Measurements from ENCODE around the gene ITGB4. TPM values are rescaled to one million over a fixed set of nuclear protein-coding genes. Genes with fewer than 3 reads are reported as not detected.

Gene ITGB4
- total RNA-seq, 1 donor from 2014 or later: 0.54 TPM

DNA sequence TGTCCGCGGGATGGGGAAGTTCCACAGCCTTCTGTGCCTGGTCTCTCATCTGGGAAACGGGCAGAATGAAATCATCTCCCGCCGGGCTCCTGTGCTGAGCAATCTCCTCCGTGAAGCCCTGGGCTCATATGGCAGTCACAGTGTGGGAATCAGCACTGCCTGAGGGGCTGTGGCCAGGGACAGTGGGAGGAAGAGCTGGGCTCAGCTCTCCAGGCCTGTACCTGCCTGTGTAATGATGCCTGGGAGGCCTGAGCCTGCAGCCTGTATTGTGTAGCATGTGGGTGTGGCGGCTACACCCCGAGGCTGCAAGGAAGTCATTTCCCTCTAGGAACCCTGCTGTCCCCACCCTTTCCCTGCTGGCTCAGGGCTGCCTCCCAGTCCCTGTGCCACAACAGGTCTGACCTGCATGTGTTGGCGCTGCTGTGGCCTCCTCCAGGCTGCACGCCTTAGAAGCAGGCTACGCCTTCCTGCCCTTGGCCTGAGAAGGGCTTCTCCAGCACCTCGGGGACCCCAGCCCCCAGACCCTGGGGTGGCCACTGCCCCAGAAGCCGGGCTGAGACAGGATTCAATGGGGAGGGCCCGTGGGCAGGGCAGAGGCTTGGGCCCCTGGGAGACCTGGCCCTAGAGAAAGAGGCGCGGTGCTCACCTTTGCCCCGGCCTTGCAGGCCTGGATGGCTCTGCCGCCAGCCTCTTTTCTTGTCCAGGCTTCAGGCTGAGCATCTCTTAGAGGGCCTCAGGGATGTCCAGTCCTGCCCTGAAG, 2.1 kb downstream of the ITGB4 start:
- no peak overlapping the region for H3K27ac Mint-ChIP-seq (ENCODE audit: unreplicated experiment)
- no peak for TF ChIP-seq CTCF (IDR thresholded peaks at IDR 0.05; ENCODE audit: unreplicated experiment)
- peaks cover 9% of the 10 kb centered on the region for H3K27me3 Mint-ChIP-seq (ENCODE audit: unreplicated experiment)
- DNase-seq (ENCODE audit: low spot score): no peak
- no peak overlapping the region for H3K4me3 Mint-ChIP-seq (ENCODE audit: unreplicated experiment)
- no peaks in the 10 kb centered on the region for H3K4me1 Mint-ChIP-seq (ENCODE audit: unreplicated experiment)
- H3K36me3 Mint-ChIP-seq (ENCODE audit: low read depth, unreplicated experiment): no peaks in the 10 kb centered on the region
- no peaks in the 10 kb centered on the region for H3K9me3 Mint-ChIP-seq (ENCODE audit: unreplicated experiment)

DNA sequence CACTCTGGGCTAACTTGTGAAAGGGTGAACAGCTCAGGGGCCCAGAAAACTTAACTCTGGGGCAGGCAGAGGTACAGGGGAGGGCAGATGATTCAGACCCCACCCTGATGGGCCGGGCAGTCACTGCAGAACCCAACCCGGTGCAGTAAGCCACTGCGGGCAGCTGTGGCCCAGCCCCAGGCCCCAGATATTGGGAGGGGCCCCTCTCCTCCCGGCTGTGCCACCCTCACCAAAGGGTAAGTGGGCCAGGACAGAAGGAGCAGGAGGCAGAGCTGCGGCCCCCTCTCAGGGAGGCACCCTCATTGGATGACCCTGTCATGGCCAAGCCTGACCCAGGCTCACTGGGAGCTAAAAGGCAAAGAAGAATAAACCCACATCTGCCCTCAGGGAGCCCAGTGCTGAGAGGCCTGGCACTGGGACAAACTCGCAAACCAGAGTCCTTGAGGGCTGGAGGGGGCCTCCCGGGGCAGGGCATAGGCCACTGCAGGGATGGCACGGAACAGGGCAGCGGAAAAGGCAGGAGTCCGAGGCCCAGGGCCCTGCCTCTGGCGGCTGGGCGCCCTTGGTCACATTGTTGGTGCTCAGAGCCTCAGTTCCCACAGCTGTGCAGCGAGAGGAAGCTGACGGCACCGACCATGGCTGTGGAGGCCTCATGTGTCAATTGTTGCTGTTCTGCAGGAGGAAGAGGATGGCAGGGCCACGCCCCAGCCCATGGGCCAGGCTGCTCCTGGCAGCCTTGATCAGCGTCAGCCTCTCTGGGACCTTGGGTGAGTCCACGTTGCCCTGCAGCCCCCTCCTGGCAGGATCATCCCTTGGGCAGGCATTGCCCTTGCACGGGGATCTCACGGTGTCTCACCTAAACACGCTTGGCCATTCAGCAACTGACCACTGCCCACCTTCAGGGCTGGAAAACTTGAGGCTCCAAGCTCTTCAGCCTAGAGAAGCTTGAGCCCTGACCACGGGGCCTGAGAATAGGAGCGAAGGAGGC, 3.1 kb downstream of the ITGB4 start:
- H3K27me3 Mint-ChIP-seq (ENCODE audit: unreplicated experiment): peaks cover 9% of the 10 kb centered on the region
- no peak for DNase-seq (ENCODE audit: low spot score)
- no peak for TF ChIP-seq CTCF (IDR thresholded peaks at IDR 0.05; ENCODE audit: unreplicated experiment)
- no peak overlapping the region for H3K4me3 Mint-ChIP-seq (ENCODE audit: unreplicated experiment)
- H3K4me1 Mint-ChIP-seq (ENCODE audit: unreplicated experiment): no peaks in the 10 kb centered on the region
- no peaks in the 10 kb centered on the region for H3K9me3 Mint-ChIP-seq (ENCODE audit: unreplicated experiment)
- no peak overlapping the region for H3K27ac Mint-ChIP-seq (ENCODE audit: unreplicated experiment)
- H3K36me3 Mint-ChIP-seq (ENCODE audit: low read depth, unreplicated experiment): no peaks in the 10 kb centered on the region

- Mint-ChIP-seq H3K4me3 (ENCODE audit: unreplicated experiment) (no peak overlapping the region), H3K4me1 (ENCODE audit: unreplicated experiment) (no peaks in the 10 kb centered on the region), H3K9me3 (ENCODE audit: unreplicated experiment) (no peaks in the 10 kb centered on the region), H3K27me3 (ENCODE audit: unreplicated experiment) (peaks cover 5% of the 10 kb centered on the region), H3K27ac (ENCODE audit: unreplicated experiment) (no peak overlapping the region), H3K36me3 (ENCODE audit: low read depth, unreplicated experiment) (no peaks in the 10 kb centered on the region)
- no peak for DNase-seq (ENCODE audit: low spot score)
- TF ChIP-seq CTCF (IDR thresholded peaks at IDR 0.05; ENCODE audit: unreplicated experiment): no peak
Measured at GRCh38 chr17:75725504-75725903, 4.2 kb downstream of the ITGB4 start.

DNA sequence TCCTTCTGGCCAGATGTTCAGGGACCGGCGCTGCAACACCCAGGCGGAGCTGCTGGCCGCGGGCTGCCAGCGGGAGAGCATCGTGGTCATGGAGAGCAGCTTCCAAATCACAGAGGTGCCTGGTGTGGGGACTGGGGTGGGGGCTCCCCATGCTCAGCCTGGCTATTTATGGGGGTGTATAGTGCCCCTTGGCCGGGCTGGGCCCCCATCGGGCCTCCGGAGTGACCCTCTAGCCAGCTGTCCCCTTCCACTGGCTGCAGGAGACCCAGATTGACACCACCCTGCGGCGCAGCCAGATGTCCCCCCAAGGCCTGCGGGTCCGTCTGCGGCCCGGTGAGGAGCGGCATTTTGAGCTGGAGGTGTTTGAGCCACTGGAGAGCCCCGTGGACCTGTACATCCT, 6.1 kb downstream of the ITGB4 start:
- Mint-ChIP-seq H3K36me3 (ENCODE audit: low read depth, unreplicated experiment) (no peaks in the 10 kb centered on the region), H3K27me3 (ENCODE audit: unreplicated experiment) (peaks cover 7% of the 10 kb centered on the region), H3K4me3 (ENCODE audit: unreplicated experiment) (no peak overlapping the region), H3K4me1 (ENCODE audit: unreplicated experiment) (no peaks in the 10 kb centered on the region), H3K9me3 (ENCODE audit: unreplicated experiment) (no peaks in the 10 kb centered on the region), H3K27ac (ENCODE audit: unreplicated experiment) (no peak overlapping the region)
- TF ChIP-seq CTCF (IDR thresholded peaks at IDR 0.05; ENCODE audit: unreplicated experiment): no peak
- no peak for DNase-seq (ENCODE audit: low spot score)

Data from endothelial cell (in vitro differentiated cells).